K562 (cell line): ENCODE results near the gene TOP3A. TPM values are rescaled to one million over a fixed set of nuclear protein-coding genes. Genes with fewer than 3 reads are reported as not detected.

Experiments
- BRF1 ChIP-seq: IDR thresholded peaks from 3 replicates; pipeline ENCODE4 v1.6.1; 2011; ENCODE audit warnings: borderline replicate concordance, mild to moderate bottlenecking; ENCODE audit not compliant: insufficient read length; ENCODE audit errors: extremely low read depth
- CEBPZ ChIP-seq: fragments of 150-350 bp; IDR thresholded peaks from 2 replicates; pipeline ENCODE4 v1.6.1; 2014; ENCODE audit warnings: low read depth, mild to moderate bottlenecking, low read length, borderline replicate concordance
- DIDO1 ChIP-seq: fragments of 450-650 bp; IDR thresholded peaks from 2 replicates; pipeline ENCODE4 v1.6.1; 2016; ENCODE audit warnings: low read depth, missing biosample characterization, missing genetic modification characterization
- GABPA ChIP-seq: fragments of 200-800 bp; sonication (Bioruptor generic); conservative IDR thresholded peaks from 2 replicates; pipeline ENCODE4 v1.6.1; 2016; ENCODE audit warnings: low read depth, missing genetic modification characterization, missing compliant biosample characterization
- NR3C1 ChIP-seq: sonication (generic); formaldehyde crosslinking; IDR thresholded peaks from 2 replicates; pipeline ENCODE4 v1.8.1; 2022; ENCODE audit warnings: missing genetic modification reagents
- PCBP1 ChIP-seq: fragments of 200-400 bp; formaldehyde crosslinking; IDR thresholded peaks from 2 replicates; pipeline ENCODE4 v1.6.1; 2018; ENCODE audit warnings: mild to moderate bottlenecking, low read depth, low read length; ENCODE audit not compliant: poor library complexity, severe bottlenecking
- SIN3B ChIP-seq: fragments of 450-650 bp; IDR thresholded peaks from 2 replicates; pipeline ENCODE4 v1.6.1; 2017; ENCODE audit warnings: low read depth, mild to moderate bottlenecking, moderate library complexity
- SMARCA5 ChIP-seq: fragments of 450-650 bp; IDR thresholded peaks from 2 replicates; pipeline ENCODE4 v1.6.1; 2016
- ZKSCAN8 ChIP-seq: fragments of 200-800 bp; sonication (Bioruptor generic); IDR thresholded peaks from 2 replicates; pipeline ENCODE4 v1.6.1; 2016; ENCODE audit warnings: missing genetic modification characterization, missing compliant biosample characterization
- ZNF124 ChIP-seq: sonication (generic); formaldehyde crosslinking; IDR thresholded peaks from 2 replicates; pipeline ENCODE4 v1.8.1; 2022; ENCODE audit warnings: missing genetic modification reagents
- ZNF655 ChIP-seq: fragments of 250-450 bp; sonication (Bioruptor Pico); IDR thresholded peaks from 2 replicates; pipeline ENCODE4 v1.5.0; 2021
- ZZZ3 ChIP-seq: fragments of 450-650 bp; IDR thresholded peaks from 2 replicates; pipeline ENCODE4 v1.6.1; 2016; ENCODE audit warnings: antibody characterized with exemption, mild to moderate bottlenecking, moderate library complexity
- polyA plus RNA-seq, 8 experiments: library from polyadenylated mRNA; depleted of rRNA in 4 of 8; stranded (reverse) in 5 of 8; unstranded in 3 of 8; fragments of >200 nt; fragmentation: Nextera tagmentation in 2 of 8; fragmentation: Illumina TruSeq in 1 of 8; extraction: Ambion mirVana in 2 of 8; extraction: Trizol in 1 of 8; gene quantifications; 2 replicates each; pipeline versions ENCODE4 v1.2.1 to v1.2.3, GENCODE V29; 2011 to 2014; ENCODE audit warnings: inconsistent platforms in 1 of 8, missing spikeins in 1 of 8
- total RNA-seq, 7 experiments: library from RNA; depleted of rRNA in 6 of 7; stranded (reverse); fragments of >200 nt in 6 of 7; fragmentation: Illumina TruSeq in 2 of 7; extraction: Trizol in 2 of 7; gene quantifications; 2 replicates each; pipeline versions ENCODE4 v1.2.1 to v1.2.3, GENCODE V29; 2011 to 2021; ENCODE audit warnings: low replicate concordance in 1 of 7

TOP3A gene
- total and polyA plus RNA-seq, 9 of the 15 experiments (the other 6 are each of a cell fraction or from before 2014, with no cell fraction given), result 5.2 to 49.7 (median 24.7) TPM

GRCh38 chr17:18315562-18315922 lies 748 bp upstream of the TOP3A start (continued):
- TF ChIP-seq CEBPZ (no peak), SMARCA5 (no peak), GABPA (tag) (no peak), ZKSCAN8 (CRISPR knock-in tag) (no peak), PCBP1 (no peak), BRF1 (no peak), DIDO1 (no peak), ZZZ3 (no peak), NR3C1 (CRISPR knock-in tag) (no peak), ZNF124 (CRISPR knock-in tag) (no peak), SIN3B (no peak), ZNF655 (CRISPR knock-in tag) (no peak)
